ENCODE results near the gene ALDH4A1. TPM values are rescaled to one million over a fixed set of nuclear protein-coding genes. Genes with fewer than 3 reads are reported as not detected.
"Not testable (repeated sequence)": the region's sequence is repeated elsewhere in the genome, so short reads cannot be mapped to it uniquely, and the experiment has no call there.

ALDH4A1 gene
- polyA plus RNA-seq, 1 experiment: 36.6 TPM

- CTCF ChIA-PET: interaction anchor here (0.9 to 7.4 kb wide), 9 partner anchors 8 to 276 kb away, joined by 3 to 67 read pairs (median 6); no protein-coding TSS in a partner anchor
- no peak overlapping the region for H3K4me3 ChIP-seq (ENCODE audit: low read depth, low read length)
- no peaks in the 10 kb centered on the region; the same call in 1 of the 2 replicates for H3K36me3 ChIP-seq (ENCODE audit: control insufficient read depth, insufficient read depth, low read length)
- H3K27me3 ChIP-seq (ENCODE audit: control insufficient read depth, insufficient read depth, low read length): peaks cover 3% of the 10 kb centered on the region; the same call in 1 of the 2 replicates
- no peak for TF ChIP-seq CTCF (IDR thresholded peaks at IDR 0.05; ENCODE audit: insufficient read depth, low read depth, low read length)
- DNase-seq (ENCODE audit: low read depth): no peak
- POLR2A ChIA-PET: no interaction called here
These were observed 28.3 kb downstream of the ALDH4A1 start for GRCh38 chr1:18874036-18874435.

- POLR2A ChIA-PET: no interaction called here
- H3K4me3 ChIP-seq (ENCODE audit: low read depth, low read length): no peak overlapping the region
- DNase-seq (ENCODE audit: low read depth): no peak
These were observed 30.2 kb downstream of the ALDH4A1 start for GRCh38 chr1:18872071-18872611.

GRCh38 chr1:18871401-18872070 lies 30.8 kb downstream of the ALDH4A1 start:
- H3K4me3 ChIP-seq (ENCODE audit: low read depth, low read length): no peak overlapping the region
- H3K36me3 ChIP-seq (ENCODE audit: control insufficient read depth, insufficient read depth, low read length): no peaks in the 10 kb centered on the region
- peaks cover 5% of the 10 kb centered on the region for H3K27me3 ChIP-seq (ENCODE audit: control insufficient read depth, insufficient read depth, low read length)
- ChIA-PET POLR2A (no interaction called here), CTCF (interaction anchor here (1.0 to 7.4 kb wide), 2 partner anchors 50 to 274 kb away, joined by 4 to 67 read pairs; no protein-coding TSS in a partner anchor)
- no peak for DNase-seq (ENCODE audit: low read depth)
- TF ChIP-seq CTCF (IDR thresholded peaks at IDR 0.05; ENCODE audit: insufficient read depth, low read depth, low read length): no peak

More at GRCh38 chr1:18872071-18872611, 30.2 kb downstream of the ALDH4A1 start:
- Histone ChIP-seq H3K36me3 (ENCODE audit: control insufficient read depth, insufficient read depth, low read length) (no peaks in the 10 kb centered on the region), H3K27me3 (ENCODE audit: control insufficient read depth, insufficient read depth, low read length) (peaks cover 3% of the 10 kb centered on the region)
- CTCF ChIA-PET: interaction anchor here (0.9 to 7.4 kb wide), 3 partner anchors 35 to 275 kb away, joined by 3 to 67 read pairs (median 4); no protein-coding TSS in a partner anchor
- no peak for TF ChIP-seq CTCF (IDR thresholded peaks at IDR 0.05; ENCODE audit: insufficient read depth, low read depth, low read length)

- no peak overlapping the region for H3K4me3 ChIP-seq (ENCODE audit: low read depth, low read length)
- H3K27me3 ChIP-seq (ENCODE audit: control insufficient read depth, insufficient read depth, low read length): peaks cover 7% of the 10 kb centered on the region
- ChIA-PET POLR2A (no interaction called here), CTCF (no interaction called here)
- DNase-seq (ENCODE audit: low read depth): no peak
- no peaks in the 10 kb centered on the region for H3K36me3 ChIP-seq (ENCODE audit: control insufficient read depth, insufficient read depth, low read length)
- TF ChIP-seq CTCF (IDR thresholded peaks at IDR 0.05; ENCODE audit: insufficient read depth, low read depth, low read length): no peak
These were observed 31.4 kb downstream of the ALDH4A1 start for GRCh38 chr1:18870957-18871356.

GRCh38 chr1:18870595-18870865 lies 31.8 kb downstream of the ALDH4A1 start:
- DNase-seq (ENCODE audit: low read depth); H3K4me3 ChIP-seq (ENCODE audit: low read depth, low read length); POLR2A ChIA-PET; H3K27me3 ChIP-seq (ENCODE audit: control insufficient read depth, insufficient read depth, low read length); H3K36me3 ChIP-seq (ENCODE audit: control insufficient read depth, insufficient read depth, low read length): not testable (repeated sequence)
- CTCF ChIA-PET: interaction anchor here (0.7 kb wide), 1 partner anchor 54 kb away, joined by 4 read pairs; no protein-coding TSS in a partner anchor

All from BJ (cell line).